Progenitor cell of endocrine pancreas (in vitro differentiated cells): ENCODE results near the gene FRY. TPM values are rescaled to one million over a fixed set of nuclear protein-coding genes. Genes with fewer than 3 reads are reported as not detected.
"Not testable (repeated sequence)": the region's sequence is repeated elsewhere in the genome, so short reads cannot be mapped to it uniquely, and the experiment has no call there.

ENCODE experiments used
- DNase-seq: peaks from one replicate; pipeline ENCODE4 v3.0.0; 2021; ENCODE audit warnings: low spot score; ENCODE audit not compliant: unreplicated experiment
- H3K27ac Mint-ChIP-seq: 2 replicates; pipeline ENCODE4 v1.8.0; 2021; ENCODE audit warnings: mild to moderate bottlenecking, moderate library complexity, mixed read lengths
- H3K27me3 Mint-ChIP-seq: 2 replicates; pipeline ENCODE4 v1.8.0; 2021; ENCODE audit warnings: mixed read lengths
- H3K36me3 Mint-ChIP-seq: 2 replicates; pipeline ENCODE4 v1.8.0; 2022; ENCODE audit warnings: mixed read lengths; ENCODE audit not compliant: insufficient read depth
- H3K4me1 Mint-ChIP-seq: 2 replicates; pipeline ENCODE4 v1.8.0; 2021; ENCODE audit warnings: low read depth, mixed read lengths
- H3K4me3 Mint-ChIP-seq: 2 replicates; pipeline ENCODE4 v1.8.0; 2021; ENCODE audit warnings: low read depth, mild to moderate bottlenecking, moderate library complexity, mixed read lengths
- H3K9me3 Mint-ChIP-seq: 2 replicates; pipeline ENCODE4 v1.8.0; 2021; ENCODE audit warnings: low read depth, mixed read lengths
- long read RNA-seq: library from polyadenylated mRNA; unstranded; transcript quantifications from one replicate; pipeline ENCODE4 v2.0.0, GENCODE V29; 2020
- total RNA-seq: library from RNA; stranded (reverse); gene quantifications from 2 replicates; pipeline ENCODE4 v1.2.1, GENCODE V29; 2021
- TF ChIP-seq, protein P1 (sequence below): fragments of 200-600 bp; sonication (generic); IDR thresholded peaks from one replicate; pipeline ENCODE4 v1.5.0; 2021; ENCODE audit warnings: antibody characterized with exemption, mild to moderate bottlenecking; ENCODE audit not compliant: unreplicated experiment

Gene FRY
- 12.0 and 14.3 TPM in 2 replicates for total RNA-seq
- long read RNA-seq, partial matches to known transcripts = 8 of 11 reads
- long read RNA-seq, other reads (novel, unspliced or antisense) = 3 of 11 reads

GRCh38 chr13:32031025-32031814 lies at the start of gene FRY:
Gene FRY (plus strand): TSS chr13:32031774. CDS start chr13:32031796, 22 bp downstream.
- peak; percentile 37 for DNase-seq
- TF ChIP-seq, protein P1, sequence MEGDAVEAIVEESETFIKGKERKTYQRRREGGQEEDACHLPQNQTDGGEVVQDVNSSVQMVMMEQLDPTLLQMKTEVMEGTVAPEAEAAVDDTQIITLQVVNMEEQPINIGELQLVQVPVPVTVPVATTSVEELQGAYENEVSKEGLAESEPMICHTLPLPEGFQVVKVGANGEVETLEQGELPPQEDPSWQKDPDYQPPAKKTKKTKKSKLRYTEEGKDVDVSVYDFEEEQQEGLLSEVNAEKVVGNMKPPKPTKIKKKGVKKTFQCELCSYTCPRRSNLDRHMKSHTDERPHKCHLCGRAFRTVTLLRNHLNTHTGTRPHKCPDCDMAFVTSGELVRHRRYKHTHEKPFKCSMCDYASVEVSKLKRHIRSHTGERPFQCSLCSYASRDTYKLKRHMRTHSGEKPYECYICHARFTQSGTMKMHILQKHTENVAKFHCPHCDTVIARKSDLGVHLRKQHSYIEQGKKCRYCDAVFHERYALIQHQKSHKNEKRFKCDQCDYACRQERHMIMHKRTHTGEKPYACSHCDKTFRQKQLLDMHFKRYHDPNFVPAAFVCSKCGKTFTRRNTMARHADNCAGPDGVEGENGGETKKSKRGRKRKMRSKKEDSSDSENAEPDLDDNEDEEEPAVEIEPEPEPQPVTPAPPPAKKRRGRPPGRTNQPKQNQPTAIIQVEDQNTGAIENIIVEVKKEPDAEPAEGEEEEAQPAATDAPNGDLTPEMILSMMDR = no peak
- Mint-ChIP-seq H3K27ac (peak within 1 kb of the TSS; percentile 91), H3K27me3 (peaks cover 5% of the 10 kb centered on the region), H3K4me1 (peaks cover 27% of the 10 kb centered on the region), H3K4me3 (peak within 1 kb of the TSS; percentile 87), H3K36me3 (no peaks in the 10 kb centered on the region), H3K9me3 (no peaks in the 10 kb centered on the region)

GRCh38 chr13:31982124-31982523 lies 49.5 kb upstream of the FRY start:
- DNase-seq = no peak
- TF ChIP-seq, protein P1 = no peak
- Mint-ChIP-seq H3K27me3 (no peaks in the 10 kb centered on the region), H3K36me3 (no peaks in the 10 kb centered on the region), H3K27ac (no peak overlapping the region), H3K4me3 (no peak overlapping the region), H3K9me3 (no peaks in the 10 kb centered on the region), H3K4me1 (peaks cover 13% of the 10 kb centered on the region)

- H3K4me3 Mint-ChIP-seq = no peak overlapping the region
- no peak overlapping the region for H3K27ac Mint-ChIP-seq
- H3K36me3 Mint-ChIP-seq = no peaks in the 10 kb centered on the region
- no peak for DNase-seq
- TF ChIP-seq, protein P1 = no peak
- no peaks in the 10 kb centered on the region for H3K27me3 Mint-ChIP-seq
- H3K9me3 Mint-ChIP-seq = no peaks in the 10 kb centered on the region
- peaks cover 17% of the 10 kb centered on the region for H3K4me1 Mint-ChIP-seq
Measured at GRCh38 chr13:31982540-31982939, 49.0 kb upstream of the FRY start.

DNA sequence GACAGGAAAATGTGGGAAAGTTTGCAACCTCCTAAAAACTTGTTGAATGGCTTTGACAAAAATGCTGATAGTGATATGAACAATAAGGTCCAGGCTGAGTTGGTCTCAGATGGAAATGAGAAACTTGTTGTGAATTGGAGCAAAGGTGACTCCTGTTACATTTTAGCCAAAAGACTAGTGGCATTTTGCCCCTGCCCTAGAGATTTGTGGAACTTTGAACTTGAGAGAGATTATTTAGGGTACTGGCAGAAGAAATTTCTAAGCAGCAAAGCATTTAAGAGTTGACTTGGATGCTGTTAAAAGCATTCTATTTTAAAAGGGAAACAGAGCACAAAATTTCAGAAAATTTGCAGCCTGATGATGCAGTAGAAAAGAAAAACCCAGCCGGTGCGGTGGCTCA lies 47.9 kb upstream of the FRY start:
- H3K4me1 Mint-ChIP-seq = peaks cover 17% of the 10 kb centered on the region
- H3K27me3 Mint-ChIP-seq, H3K4me3 Mint-ChIP-seq, H3K27ac Mint-ChIP-seq, DNase-seq, H3K9me3 Mint-ChIP-seq, H3K36me3 Mint-ChIP-seq: not testable (repeated sequence)

GRCh38 chr13:31984388-31984787 lies 47.2 kb upstream of the FRY start:
- H3K27me3 Mint-ChIP-seq, H3K27ac Mint-ChIP-seq, H3K9me3 Mint-ChIP-seq, H3K36me3 Mint-ChIP-seq, H3K4me3 Mint-ChIP-seq, DNase-seq: not testable (repeated sequence)
- H3K4me1 Mint-ChIP-seq = peaks cover 17% of the 10 kb centered on the region

DNA sequence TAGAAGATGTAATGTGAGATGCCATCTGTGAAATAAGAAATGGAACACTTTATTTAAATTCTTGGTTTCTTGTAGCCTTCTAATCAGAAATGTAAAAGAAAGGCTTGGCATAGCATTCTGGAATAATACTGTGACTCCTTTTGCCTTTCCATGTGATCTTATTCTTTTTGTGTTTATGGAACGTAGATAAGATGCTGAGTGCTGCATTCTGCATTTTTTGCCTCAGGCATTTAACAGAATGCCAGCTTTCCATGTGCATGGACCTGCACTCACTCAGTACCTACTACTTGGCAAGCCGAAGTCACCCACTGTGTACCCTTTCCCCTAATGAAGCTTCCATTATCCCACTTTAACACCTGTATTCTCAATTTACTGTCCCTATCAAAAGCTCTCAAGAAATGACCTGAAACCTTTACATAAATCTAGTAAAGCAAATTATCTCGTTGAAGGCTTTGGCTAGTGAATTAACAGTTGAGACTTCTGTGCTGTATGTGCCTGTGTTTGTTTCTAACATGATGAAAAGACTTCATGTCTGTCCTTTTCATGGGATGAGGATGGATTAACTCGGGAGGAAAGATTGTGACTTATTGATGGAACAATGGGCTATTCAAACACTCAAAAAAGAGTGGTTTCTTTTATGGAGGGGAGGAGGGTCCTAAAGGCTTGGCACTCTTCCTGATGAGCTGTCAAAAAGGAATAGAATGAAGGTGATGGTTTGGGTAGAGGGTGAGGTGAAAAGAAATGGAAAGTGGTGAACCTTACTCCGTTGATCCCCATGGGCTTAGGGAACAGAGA lies 44.7 kb upstream of the FRY start:
- Mint-ChIP-seq H3K27me3 (no peaks in the 10 kb centered on the region), H3K27ac (no peak overlapping the region), H3K4me3 (no peak overlapping the region), H3K36me3 (no peaks in the 10 kb centered on the region), H3K9me3 (no peaks in the 10 kb centered on the region), H3K4me1 (peaks cover 15% of the 10 kb centered on the region)
- no peak for DNase-seq
- TF ChIP-seq, protein P1 = no peak
